Measurements from ENCODE around the gene TSPAN16.

- peak; percentile 63; the same call in 1 of the 2 replicates for TF ChIP-seq ZNF600 (tag by site-specific recombination; IDR thresholded peaks at IDR 0.05)
- TF ChIP-seq ZNF121 (tag by site-specific recombination; IDR thresholded peaks at IDR 0.05) = no peak
- no peak for TF ChIP-seq ZBTB21 (tag by site-specific recombination; IDR thresholded peaks at IDR 0.05)
- TF ChIP-seq ZNF24 (tag by site-specific recombination; IDR thresholded peaks at IDR 0.05) = no peak
- peak; percentile 49 for TF ChIP-seq ZNF335 (tag by site-specific recombination; conservative IDR thresholded peaks at IDR 0.05)
- no peak for TF ChIP-seq ZNF302 (tag by site-specific recombination; IDR thresholded peaks at IDR 0.05; ENCODE audit: low read depth)
- TF ChIP-seq ZNF138 (tag by site-specific recombination; IDR thresholded peaks at IDR 0.05; ENCODE audit: borderline replicate concordance) = no peak
These were observed 59.5 kb downstream of the TSPAN16 start, which contains the start of gene PLPPR2 for GRCh38 chr19:11355160-11356073.
